ENCODE data around the gene A4GNT. TPM values are rescaled to one million over a fixed set of nuclear protein-coding genes. Genes with fewer than 3 reads are reported as not detected.
"Not testable (repeated sequence)": the region's sequence is repeated elsewhere in the genome, so short reads cannot be mapped to it uniquely, and the experiment has no call there.

A4GNT gene
- total RNA-seq, 1 experiment from 2014 or later, result not detected

GRCh38 chr3:138124706-138125355, 7.4 kb downstream of the A4GNT start:
- in situ Hi-C loops (cut with HindIII; ENCODE audit: low sequenced_read_pairs), result no loop called here
- no peak for DNase-seq (ENCODE audit: low spot score)

GRCh38 chr3:138124188-138124587, 8.0 kb downstream of the A4GNT start:
- in situ Hi-C loops (cut with HindIII; ENCODE audit: low sequenced_read_pairs), result no loop called here
- no peak for DNase-seq (ENCODE audit: low spot score)

GRCh38 chr3:138119423-138119766, 12.8 kb downstream of the A4GNT start:
- no peak for DNase-seq (ENCODE audit: low spot score)
- in situ Hi-C loops (cut with HindIII; ENCODE audit: low sequenced_read_pairs), result no loop called here

GRCh38 chr3:138118612-138119422, 13.4 kb downstream of the A4GNT start:
- peak; percentile 85 for DNase-seq (ENCODE audit: low spot score)
- in situ Hi-C loops (cut with HindIII; ENCODE audit: low sequenced_read_pairs), result no loop called here

- peak; percentile 75 for DNase-seq (ENCODE audit: low spot score)
- in situ Hi-C loops (cut with HindIII; ENCODE audit: low sequenced_read_pairs), result no loop called here
These were observed 16.9 kb downstream of the A4GNT start, which contains the start of gene DZIP1L for GRCh38 chr3:138114988-138115971. Gene DZIP1L, minus strand, starts transcription at chr3:138115608. Its CDS starts 11,637 bp downstream, at chr3:138103971.

GRCh38 chr3:138114431-138114918, 17.7 kb downstream of the A4GNT start:
- DNase-seq (ENCODE audit: low spot score), result peak; percentile 41
- in situ Hi-C loops (cut with HindIII; ENCODE audit: low sequenced_read_pairs), result no loop called here

GRCh38 chr3:138113326-138113725, 18.9 kb downstream of the A4GNT start:
- DNase-seq (ENCODE audit: low spot score), result no peak
- in situ Hi-C loops (cut with HindIII; ENCODE audit: low sequenced_read_pairs), result no loop called here

- in situ Hi-C loops (cut with HindIII; ENCODE audit: low sequenced_read_pairs), result no loop called here
- no peak for DNase-seq (ENCODE audit: low spot score)
These were observed 19.8 kb downstream of the A4GNT start for GRCh38 chr3:138112362-138112761.

- in situ Hi-C loops (cut with HindIII; ENCODE audit: low sequenced_read_pairs), result no loop called here
- no peak for DNase-seq (ENCODE audit: low spot score)
These were observed 26.6 kb downstream of the A4GNT start for GRCh38 chr3:138105598-138105997.

- in situ Hi-C loops (cut with HindIII; ENCODE audit: low sequenced_read_pairs), result no loop called here
- DNase-seq (ENCODE audit: low spot score), result no peak
These were observed 28.7 kb downstream of the A4GNT start for GRCh38 chr3:138103466-138103865.

GRCh38 chr3:138101351-138101940, 30.7 kb downstream of the A4GNT start:
- DNase-seq (ENCODE audit: low spot score); in situ Hi-C loops (cut with HindIII; ENCODE audit: low sequenced_read_pairs): not testable (repeated sequence)

GRCh38 chr3:138099417-138099816, 32.8 kb downstream of the A4GNT start:
- in situ Hi-C loops (cut with HindIII; ENCODE audit: low sequenced_read_pairs), result no loop called here
- DNase-seq (ENCODE audit: low spot score), result no peak

- in situ Hi-C loops (cut with HindIII; ENCODE audit: low sequenced_read_pairs), result no loop called here
These were observed 34.7 kb downstream of the A4GNT start for GRCh38 chr3:138097192-138098172.

GRCh38 chr3:138093721-138094120, 38.5 kb downstream of the A4GNT start:
- in situ Hi-C loops (cut with HindIII; ENCODE audit: low sequenced_read_pairs), result no loop called here
- DNase-seq (ENCODE audit: low spot score), result no peak

More at GRCh38 chr3:138097192-138098172, 34.7 kb downstream of the A4GNT start:
- DNase-seq (ENCODE audit: low spot score), result no peak

- DNase-seq (ENCODE audit: low spot score), result no peak
- in situ Hi-C loops (cut with HindIII; ENCODE audit: low sequenced_read_pairs), result no loop called here
These were observed 40.2 kb downstream of the A4GNT start for GRCh38 chr3:138092023-138092422.

GRCh38 chr3:138089091-138089490, 43.1 kb downstream of the A4GNT start:
- in situ Hi-C loops (cut with HindIII; ENCODE audit: low sequenced_read_pairs), result no loop called here
- no peak for DNase-seq (ENCODE audit: low spot score)

- DNase-seq (ENCODE audit: low spot score); in situ Hi-C loops (cut with HindIII; ENCODE audit: low sequenced_read_pairs): not testable (repeated sequence)
These were observed 46.4 kb downstream of the A4GNT start for GRCh38 chr3:138085745-138086144.

GRCh38 chr3:138084196-138084595, 48.0 kb downstream of the A4GNT start:
- in situ Hi-C loops (cut with HindIII; ENCODE audit: low sequenced_read_pairs), result no loop called here
- no peak for DNase-seq (ENCODE audit: low spot score)
